ENCODE data around the gene MCF2L2.

GRCh38 chr3:183306798-183307671 lies 121.4 kb downstream of the MCF2L2 start:
- TF ChIP-seq ZNF335 (tag by site-specific recombination; conservative IDR thresholded peaks at IDR 0.05) (no peak), CTCF (tag by site-specific recombination; IDR thresholded peaks at IDR 0.05) (no peak), ZNF555 (tag by site-specific recombination; conservative IDR thresholded peaks at IDR 0.05) (no peak)
